A549 (cell line): ENCODE results near the gene KRTAP9-9. TPM values are rescaled to one million over a fixed set of nuclear protein-coding genes. Genes with fewer than 3 reads are reported as not detected.
"Not testable (repeated sequence)": the region's sequence is repeated elsewhere in the genome, so short reads cannot be mapped to it uniquely, and the experiment has no call there.

Source experiments
- ATAC-seq, 2 experiments: fragments of 200-7000 bp in 1 of 2; fragments of >200 bp in 1 of 2; cut with Nextera tagmentation in 1 of 2; cut with Tn5 transposase in 1 of 2; 3 replicates each; pipeline versions ENCODE4 v1.8.0 to v1.9.1; 2018 to 2020; ENCODE audit warnings: mild to moderate bottlenecking in 1 of 2, moderate library complexity in 1 of 2
- CTCF ChIA-PET: fragments of 300-600 bp; sonication (Branson Sonifier 250); formaldehyde crosslinking; extraction: SDS; loops from one replicate; lab custom pipeline; 2021; ENCODE audit warnings: antibody characterized with exemption, inconsistent platforms; lab: Yijun Ruan, JAX
- POLR2A ChIA-PET: fragments of 350-600 bp; formaldehyde crosslinking; extraction: SDS; loops from one replicate; lab custom pipeline; 2021; ENCODE audit warnings: antibody characterized with exemption, inconsistent platforms; lab: Yijun Ruan, JAX
- DNase-seq, 2 experiments: peaks; one replicate each; pipeline versions ENCODE4 v3.0.0 to v3.0.0-alpha.2; 2011 to 2016; ENCODE audit warnings: low read depth in 1 of 2, low spot score in 1 of 2
- FAIRE-seq: peaks from 2 replicates; lab custom pipeline; 2011; peaks lifted over from hg19 to GRCh38; lab: Jason Lieb, UNC
- H3K27ac ChIP-seq, 2 experiments: fragments of >200 bp; sonication (Bioruptor Twin); formaldehyde crosslinking; 3 replicates each; pipeline ENCODE4 v1.5.1; 2016 to 2017
- H3K4me1 ChIP-seq: fragments of >200 bp; sonication (Bioruptor Twin); formaldehyde crosslinking; 3 replicates; pipeline ENCODE4 v1.6.1; 2016
- H3K4me2 ChIP-seq: fragments of >200 bp; sonication (Bioruptor Twin); formaldehyde crosslinking; 3 replicates; pipeline ENCODE4 v1.6.1; 2016
- H3K4me3 ChIP-seq: fragments of >200 bp; sonication (Bioruptor Twin); formaldehyde crosslinking; 3 replicates; pipeline ENCODE4 v1.5.1; 2016
- H3K9me3 ChIP-seq: fragments of >200 bp; sonication (Bioruptor Twin); formaldehyde crosslinking; 3 replicates; pipeline ENCODE4 v1.6.1; 2016
- CBX2 ChIP-seq: fragments of 200-600 bp; sonication (generic); IDR thresholded peaks from 2 replicates; pipeline ENCODE4 v1.6.1; 2016; ENCODE audit warnings: low read depth, mild to moderate bottlenecking, borderline replicate concordance
- CBX8 ChIP-seq: fragments of 200-600 bp; sonication (generic); IDR thresholded peaks from 2 replicates; pipeline ENCODE4 v1.6.1; 2016
- CHD4 ChIP-seq: fragments of 200-600 bp; sonication (generic); IDR thresholded peaks from 2 replicates; pipeline ENCODE4 v1.6.1; 2016; ENCODE audit warnings: antibody characterized with exemption, mild to moderate bottlenecking, borderline replicate concordance
- EHF ChIP-seq: fragments of 250-450 bp; sonication (Bioruptor Pico); IDR thresholded peaks from 2 replicates; pipeline ENCODE4 v1.5.0; 2020; ENCODE audit warnings: mild to moderate bottlenecking
- FOXS1 ChIP-seq: fragments of 250-450 bp; sonication (Bioruptor Pico); IDR thresholded peaks from 2 replicates; pipeline ENCODE4 v1.5.0; 2020; ENCODE audit warnings: mild to moderate bottlenecking, moderate library complexity
- GATA3 ChIP-seq: IDR thresholded peaks from 2 replicates; pipeline ENCODE4 v1.6.1; 2012; ENCODE audit warnings: borderline replicate concordance
- HDAC2 ChIP-seq: fragments of 200-600 bp; sonication (generic); IDR thresholded peaks from 2 replicates; pipeline ENCODE4 v1.6.1; 2016
- JUN ChIP-seq, 2 experiments: fragments of >200 bp; sonication (Bioruptor Twin); formaldehyde crosslinking; IDR thresholded peaks; 2 replicates in 1 of 2; 3 replicates in 1 of 2; pipeline ENCODE4 v1.6.1; 2016 to 2017
- JUNB ChIP-seq: fragments of >200 bp; sonication (Bioruptor Twin); formaldehyde crosslinking; IDR thresholded peaks from 2 replicates; pipeline ENCODE4 v1.6.1; 2016
- KDM1A ChIP-seq: fragments of 200-600 bp; sonication (generic); IDR thresholded peaks from 2 replicates; pipeline ENCODE4 v1.6.1; 2016; ENCODE audit warnings: low read depth, mild to moderate bottlenecking
- MAZ ChIP-seq: fragments of 150-350 bp; IDR thresholded peaks from 2 replicates; pipeline ENCODE4 v1.6.1; 2014; ENCODE audit warnings: antibody characterized with exemption, low read depth, low read length, borderline replicate concordance
- NFE2L2 ChIP-seq: fragments of 150-350 bp; conservative IDR thresholded peaks from 2 replicates; pipeline ENCODE4 v1.6.1; 2014; ENCODE audit warnings: low read length
- NPAS2 ChIP-seq: fragments of 250-450 bp; sonication (Bioruptor Pico); IDR thresholded peaks from 2 replicates; pipeline ENCODE4 v1.8.0; 2022; ENCODE audit warnings: mild to moderate bottlenecking, moderate library complexity, borderline replicate concordance
- PBX3 ChIP-seq: IDR thresholded peaks from 2 replicates; pipeline ENCODE4 v1.6.1; 2012
- PHF8 ChIP-seq: fragments of 200-600 bp; sonication (generic); IDR thresholded peaks from 2 replicates; pipeline ENCODE4 v1.6.1; 2016; ENCODE audit warnings: low read depth, mild to moderate bottlenecking, antibody characterized with exemption, moderate library complexity, borderline replicate concordance
- RCOR1 ChIP-seq: fragments of 150-350 bp; IDR thresholded peaks from 2 replicates; pipeline ENCODE4 v1.6.1; 2014; ENCODE audit warnings: antibody characterized with exemption, low read length, low read depth
- REST ChIP-seq: fragments of 200-600 bp; sonication (generic); IDR thresholded peaks from 2 replicates; pipeline ENCODE4 v1.6.1; 2016; ENCODE audit warnings: antibody characterized with exemption, mild to moderate bottlenecking, moderate library complexity
- RNF2 ChIP-seq: fragments of 200-600 bp; sonication (generic); IDR thresholded peaks from 2 replicates; pipeline ENCODE4 v1.6.1; 2016; ENCODE audit warnings: low read depth, mild to moderate bottlenecking, antibody characterized with exemption, moderate library complexity, borderline replicate concordance
- SMC3 ChIP-seq: fragments of >200 bp; sonication (Bioruptor Twin); formaldehyde crosslinking; IDR thresholded peaks from 3 replicates; pipeline ENCODE4 v1.6.1; 2018; ENCODE audit warnings: inconsistent platforms
- TFCP2L1 ChIP-seq: fragments of 250-450 bp; sonication (Bioruptor Pico); IDR thresholded peaks from 2 replicates; pipeline ENCODE4 v1.5.0; 2021; ENCODE audit warnings: mild to moderate bottlenecking
- ZNF302 ChIP-seq: fragments of 250-450 bp; sonication (Bioruptor Pico); IDR thresholded peaks from 2 replicates; pipeline ENCODE4 v1.9.0; 2021; ENCODE audit warnings: inconsistent platforms, mild to moderate bottlenecking, moderate library complexity
- WGBS: methylation state at CpG from one replicate; pipeline ENCODE4 v1.1.6; 2017; ENCODE audit errors: missing lambda C conversion rate; 5-methylcytosine and 5-hydroxymethylcytosine counted together
- polyA plus RNA-seq, 4 experiments: library from polyadenylated mRNA; depleted of rRNA in 3 of 4; stranded (reverse); fragments of >200 nt; fragmentation: RNase III in 1 of 4; extraction: RNeasy Plus Mini Kit Qiagen cat#74134 plus additional on column Dnase treatment in 1 of 4; gene quantifications; 2 replicates in 3 of 4; 3 replicates in 1 of 4; pipeline ENCODE4 v1.2.3, GENCODE V29; 2011 to 2017

KRTAP9-9 gene
- polyA plus RNA-seq, 2 of the 4 experiments (the other 2 are of a cell fraction) = not detected

GRCh38 chr17:41230094-41230493 lies 25.1 kb upstream of the KRTAP9-9 start:
- TF ChIP-seq JUNB = no peak
- TF ChIP-seq, all 56 proteins: peak for 0
- DNase-seq (no peak), FAIRE-seq (no peak), ATAC-seq (no peak)
- CTCF ChIA-PET = interaction anchor here (0.8 kb wide), 1 partner anchor 60 kb away, joined by 3 read pairs; no protein-coding TSS in a partner anchor
- Histone ChIP-seq H3K4me2 (no peak overlapping the region), H3K4me3 (no peak overlapping the region), H3K9me3 (no peaks in the 10 kb centered on the region), H3K4me1 (no peaks in the 10 kb centered on the region), H3K27ac (no peak overlapping the region)
- POLR2A ChIA-PET = no interaction called here

- no peak for ATAC-seq
- no peak for DNase-seq
- 74% methylated on average over 6 of the region's 6 CpGs for WGBS
- FAIRE-seq = no peak
- no peak overlapping the region for H3K4me3 ChIP-seq
- TF ChIP-seq PBX3 (no peak), REST (no peak), HDAC2 (no peak), CBX2 (no peak), GATA3 (no peak), ZNF302 (CRISPR knock-in tag) (no peak), PHF8 (no peak), CHD4 (no peak), SMC3 (no peak), RNF2 (no peak), TFCP2L1 (CRISPR knock-in tag) (no peak), NPAS2 (CRISPR knock-in tag) (no peak), NFE2L2 (no peak), FOXS1 (CRISPR knock-in tag) (no peak), EHF (CRISPR knock-in tag) (no peak), CBX8 (no peak), KDM1A (no peak), RCOR1 (no peak), JUN (IDR thresholded peaks at IDR 0.05) (no peak), MAZ (no peak)
- no peak overlapping the region for H3K4me2 ChIP-seq
- POLR2A ChIA-PET = no interaction called here
- CTCF ChIA-PET = no interaction called here
- H3K4me1 ChIP-seq = no peaks in the 10 kb centered on the region
- no peaks in the 10 kb centered on the region for H3K9me3 ChIP-seq
- no peak overlapping the region for H3K27ac ChIP-seq
Observed at GRCh38 chr17:41231731-41232130, 23.5 kb upstream of the KRTAP9-9 start.

GRCh38 chr17:41232399-41233105 lies 22.6 kb upstream of the KRTAP9-9 start, which contains the start of gene KRTAP9-3:
TSS of gene KRTAP9-3 (plus strand) at chr17:41232449. CDS start at chr17:41232502, 53 bp downstream.
- H3K9me3 ChIP-seq, DNase-seq, POLR2A ChIA-PET, H3K4me1 ChIP-seq, FAIRE-seq, H3K4me3 ChIP-seq, H3K27ac ChIP-seq, ATAC-seq, H3K4me2 ChIP-seq: not testable (repeated sequence)
- WGBS = 54% methylated on average over 1 of the region's 1 CpG
- CTCF ChIA-PET = interaction anchor here (0.9 kb wide), 1 partner anchor 28 kb away, joined by 3 read pairs; no protein-coding TSS in a partner anchor

GRCh38 chr17:41237116-41237515 lies 18.1 kb upstream of the KRTAP9-9 start:
- ATAC-seq, H3K4me1 ChIP-seq, POLR2A ChIA-PET, CTCF ChIA-PET, H3K27ac ChIP-seq, H3K4me3 ChIP-seq, DNase-seq, H3K4me2 ChIP-seq, FAIRE-seq: not testable (repeated sequence)
- H3K9me3 ChIP-seq = peaks cover 16% of the 10 kb centered on the region; the same call in 2 of the 3 replicates
- 47% methylated on average over 4 of the region's 4 CpGs for WGBS

GRCh38 chr17:41237949-41238437 lies 17.2 kb upstream of the KRTAP9-9 start, which contains the start of gene KRTAP9-8:
TSS of gene KRTAP9-8 (plus strand) at chr17:41237999. CDS start at chr17:41238052, 53 bp downstream.
- POLR2A ChIA-PET, H3K4me1 ChIP-seq, CTCF ChIA-PET, DNase-seq, H3K27ac ChIP-seq, H3K4me3 ChIP-seq, ATAC-seq, H3K4me2 ChIP-seq, FAIRE-seq: not testable (repeated sequence)
- H3K9me3 ChIP-seq = peaks cover 18% of the 10 kb centered on the region; the same call in 2 of the 3 replicates
- 24% methylated on average over 3 of the region's 3 CpGs for WGBS
